Thyroid gland (tissue), 4 donors: Measurements from ENCODE around the gene CLDN1.

ENCODE experiments used
- POLR2A ChIP-seq, 2 donors: fragments of 450-650 bp; IDR thresholded peaks; one replicate each; pipeline ENCODE4 v1.6.1; 2017; ENCODE audit warnings: antibody characterized with exemption in 2 of 2, mild to moderate bottlenecking in 2 of 2, moderate library complexity in 1 of 2
- TF ChIP-seq, protein P1 (sequence below), 6 experiments: fragments of 200-600 bp in 3 of 6; fragments of 450-650 bp in 3 of 6; sonication (generic) in 3 of 6; IDR thresholded peaks; one replicate each; pipeline ENCODE4 v1.5.1; 2016 to 2019; ENCODE audit warnings: antibody characterized with exemption in 6 of 6, mild to moderate bottlenecking in 2 of 6, inconsistent platforms in 1 of 6, moderate library complexity in 1 of 6

DNA sequence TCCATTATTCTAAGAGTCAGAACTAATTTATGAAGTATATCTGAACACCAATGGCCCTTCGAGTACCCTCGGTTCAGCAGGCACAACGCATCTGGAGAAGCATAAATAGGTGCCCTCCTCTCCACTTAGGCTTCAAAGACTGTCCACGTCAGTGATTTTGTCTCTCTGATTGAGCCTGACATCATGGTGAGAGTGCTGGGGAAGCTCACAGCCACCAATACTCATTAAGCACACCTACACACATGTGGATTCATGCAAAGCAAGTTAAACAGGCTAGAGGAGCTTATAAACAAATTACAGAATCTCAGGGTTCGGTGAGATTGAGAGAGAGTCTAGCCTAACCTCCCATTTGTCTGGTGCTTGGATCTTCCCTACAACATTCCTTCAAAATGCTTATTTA is 3.6 kb downstream of the CLDN1 start:
- TF ChIP-seq, protein P1, sequence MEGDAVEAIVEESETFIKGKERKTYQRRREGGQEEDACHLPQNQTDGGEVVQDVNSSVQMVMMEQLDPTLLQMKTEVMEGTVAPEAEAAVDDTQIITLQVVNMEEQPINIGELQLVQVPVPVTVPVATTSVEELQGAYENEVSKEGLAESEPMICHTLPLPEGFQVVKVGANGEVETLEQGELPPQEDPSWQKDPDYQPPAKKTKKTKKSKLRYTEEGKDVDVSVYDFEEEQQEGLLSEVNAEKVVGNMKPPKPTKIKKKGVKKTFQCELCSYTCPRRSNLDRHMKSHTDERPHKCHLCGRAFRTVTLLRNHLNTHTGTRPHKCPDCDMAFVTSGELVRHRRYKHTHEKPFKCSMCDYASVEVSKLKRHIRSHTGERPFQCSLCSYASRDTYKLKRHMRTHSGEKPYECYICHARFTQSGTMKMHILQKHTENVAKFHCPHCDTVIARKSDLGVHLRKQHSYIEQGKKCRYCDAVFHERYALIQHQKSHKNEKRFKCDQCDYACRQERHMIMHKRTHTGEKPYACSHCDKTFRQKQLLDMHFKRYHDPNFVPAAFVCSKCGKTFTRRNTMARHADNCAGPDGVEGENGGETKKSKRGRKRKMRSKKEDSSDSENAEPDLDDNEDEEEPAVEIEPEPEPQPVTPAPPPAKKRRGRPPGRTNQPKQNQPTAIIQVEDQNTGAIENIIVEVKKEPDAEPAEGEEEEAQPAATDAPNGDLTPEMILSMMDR (IDR thresholded peaks at IDR 0.05), result no peak
- no peak for TF ChIP-seq POLR2A (IDR thresholded peaks at IDR 0.05)
